ENCODE measurements around the gene ILKAP. TPM values are rescaled to one million over a fixed set of nuclear protein-coding genes. Genes with fewer than 3 reads are reported as not detected.

The ILKAP gene
- total and polyA plus RNA-seq, 8 donors = 30.6 to 57.3 (median 46.3) TPM

DNA sequence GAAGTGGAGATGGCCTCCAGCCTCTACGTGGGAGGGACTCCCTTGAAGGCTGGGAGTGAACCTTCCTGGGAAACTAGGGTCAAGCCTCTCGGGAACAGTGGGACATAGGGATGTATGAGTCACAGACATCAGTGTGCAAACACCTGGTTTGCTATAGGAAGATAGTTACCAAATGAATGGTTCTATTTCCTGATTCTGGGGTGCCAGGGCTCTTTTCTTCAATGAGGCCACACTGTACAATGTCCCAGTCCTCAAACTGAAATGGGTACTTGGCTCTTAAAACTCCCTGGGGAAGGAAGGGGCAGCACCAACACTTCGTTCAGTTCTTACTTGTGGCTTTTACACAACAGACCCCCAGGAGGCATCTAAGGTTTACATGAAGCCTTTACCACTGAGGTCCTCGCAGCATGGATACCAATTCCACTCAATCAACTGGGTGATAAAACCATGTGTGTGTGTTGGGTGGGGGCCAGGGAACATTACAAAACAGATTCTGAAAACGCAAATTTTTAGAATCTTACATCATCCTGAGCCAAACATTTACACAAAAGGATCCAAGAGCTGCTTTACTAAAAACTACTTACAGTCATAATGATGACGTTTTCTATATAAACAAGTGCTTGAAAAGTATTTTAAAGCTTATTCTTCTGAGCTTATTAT, 34.3 kb downstream of the ILKAP start:
- Histone ChIP-seq H3K36me3 (peaks cover 0 to 75% of the 10 kb centered on the region in 2 donors), H3K27ac (peak overlapping the region in 1 of 2 donors; percentile 43), H3K9me3 (no peaks in the 10 kb centered on the region), H3K27me3 (peaks cover 2 to 13% of the 10 kb centered on the region in 2 donors), H3K4me1 (peaks cover 0 to 12% of the 10 kb centered on the region in 2 donors), H3K4me3 (no peak overlapping the region)
- peak; percentile 24 for ATAC-seq
- no peak for TF ChIP-seq CTCF (IDR thresholded peaks at IDR 0.05)
- no peak for DNase-seq
- intact Hi-C loops (cut with DNase I) = no loop called here

- Histone ChIP-seq H3K4me1 (peaks cover 0 to 20% of the 10 kb centered on the region in 2 donors), H3K27me3 (peaks cover 10 to 21% of the 10 kb centered on the region in 2 donors), H3K4me3 (no peak overlapping the region), H3K9me3 (no peaks in the 10 kb centered on the region), H3K36me3 (peaks cover 0 to 67% of the 10 kb centered on the region in 2 donors), H3K27ac (peak overlapping the region in 1 of 2 donors; percentile 43)
- intact Hi-C loops (cut with DNase I) = no loop called here
- ATAC-seq (no peak), DNase-seq (no peak)
- TF ChIP-seq CTCF (IDR thresholded peaks at IDR 0.05) = no peak
Measured at GRCh38 chr2:238168196-238169047, 35.1 kb downstream of the ILKAP start.

DNA sequence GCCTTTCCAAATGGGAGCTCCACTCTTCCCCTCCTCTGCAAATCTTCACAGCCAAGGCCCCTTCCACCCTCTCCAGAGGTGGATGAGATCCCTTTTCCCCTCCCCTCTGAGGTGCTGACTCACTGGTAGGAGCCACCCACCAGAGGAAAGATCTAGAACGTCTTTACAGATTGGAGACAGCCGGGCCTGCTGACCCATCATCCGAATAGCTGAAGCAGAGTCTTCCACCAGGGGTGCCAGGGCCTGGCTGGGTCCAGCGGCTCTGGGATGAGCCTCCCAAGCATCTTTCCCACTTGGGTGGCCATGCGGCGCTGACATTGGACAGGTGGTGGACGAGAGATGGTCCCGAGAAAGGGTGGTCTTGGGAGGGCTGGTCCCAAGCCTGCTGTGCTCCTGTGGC, 35.7 kb downstream of the ILKAP start:
- no peak for DNase-seq
- intact Hi-C loops (cut with DNase I) = no loop called here

DNA sequence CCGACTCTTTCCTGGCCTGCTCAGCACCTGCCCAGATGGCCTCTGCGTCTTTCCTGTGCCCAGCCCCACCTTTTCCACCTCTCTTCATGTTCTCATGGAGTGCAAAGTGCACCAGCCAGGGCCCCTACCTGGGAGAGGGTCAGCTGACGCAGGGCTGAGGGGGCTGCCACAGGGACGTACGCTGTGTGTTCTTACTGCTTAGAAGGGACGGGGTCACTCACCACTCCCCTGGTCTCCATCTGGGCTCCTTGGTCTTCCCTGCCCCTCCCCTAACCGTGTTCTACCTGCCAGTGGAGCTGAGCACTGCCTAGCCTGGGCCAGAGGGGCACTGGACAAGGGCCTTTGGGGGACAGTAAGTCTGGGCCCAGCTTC, 36.2 kb downstream of the ILKAP start:
- TF ChIP-seq CTCF (IDR thresholded peaks at IDR 0.05) = no peak
- Histone ChIP-seq H3K4me3 (no peak overlapping the region), H3K4me1 (peaks cover 0 to 22% of the 10 kb centered on the region in 2 donors), H3K27me3 (peaks cover 14 to 31% of the 10 kb centered on the region in 2 donors), H3K9me3 (no peaks in the 10 kb centered on the region), H3K27ac (no peak overlapping the region), H3K36me3 (peaks cover 0 to 57% of the 10 kb centered on the region in 2 donors)
- intact Hi-C loops (cut with DNase I) = no loop called here
- DNase-seq (no peak), ATAC-seq (no peak)

More for the DNA sequence above, 35.7 kb downstream of the ILKAP start:
- peaks cover 0 to 61% of the 10 kb centered on the region in 2 donors for H3K36me3 ChIP-seq
- peaks cover 14 to 27% of the 10 kb centered on the region in 2 donors for H3K27me3 ChIP-seq
- peaks cover 0 to 22% of the 10 kb centered on the region in 2 donors for H3K4me1 ChIP-seq
- no peak for TF ChIP-seq CTCF (IDR thresholded peaks at IDR 0.05)
- H3K27ac ChIP-seq = no peak overlapping the region
- no peak for ATAC-seq
- no peak overlapping the region for H3K4me3 ChIP-seq
- no peaks in the 10 kb centered on the region for H3K9me3 ChIP-seq
